HG02840 (cell line): ENCODE data around the gene ZMAT5.

Experiments
- ATAC-seq: cut with Tn5 transposase; IDR thresholded peaks from one replicate; pipeline ENCODE4 v1.9.1; 2021; ENCODE audit warnings: mild to moderate bottlenecking, moderate library complexity, moderate number of reproducible peaks; ENCODE audit not compliant: unreplicated experiment, low FRiP score

Gene ZMAT5

GRCh38 chr22:29693671-29694070 lies 73.1 kb downstream of the ZMAT5 start:
- no peak for ATAC-seq

GRCh38 chr22:29693161-29693560 lies 73.6 kb downstream of the ZMAT5 start:
- ATAC-seq: no peak

DNA sequence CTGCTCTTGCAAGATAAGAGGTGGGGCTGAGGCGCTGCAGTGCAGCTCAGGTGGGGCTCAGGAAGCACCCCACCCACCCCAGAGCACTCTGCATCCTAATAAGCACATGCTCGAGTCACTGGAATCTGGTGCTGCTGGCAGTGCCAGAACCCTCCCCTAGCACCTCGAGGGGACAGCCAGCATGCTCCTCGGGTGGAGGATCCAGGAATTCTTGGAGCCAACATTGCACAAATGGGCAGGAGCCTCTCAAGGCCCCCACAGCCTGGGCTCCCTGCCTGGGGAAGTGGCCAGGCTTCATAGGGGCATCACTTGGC lies 74.5 kb downstream of the ZMAT5 start:
- ATAC-seq: no peak

- ATAC-seq: no peak
These were observed 75.0 kb downstream of the ZMAT5 start for GRCh38 chr22:29691636-29692326.

GRCh38 chr22:29690476-29690875 lies 76.3 kb downstream of the ZMAT5 start:
- no peak for ATAC-seq

DNA sequence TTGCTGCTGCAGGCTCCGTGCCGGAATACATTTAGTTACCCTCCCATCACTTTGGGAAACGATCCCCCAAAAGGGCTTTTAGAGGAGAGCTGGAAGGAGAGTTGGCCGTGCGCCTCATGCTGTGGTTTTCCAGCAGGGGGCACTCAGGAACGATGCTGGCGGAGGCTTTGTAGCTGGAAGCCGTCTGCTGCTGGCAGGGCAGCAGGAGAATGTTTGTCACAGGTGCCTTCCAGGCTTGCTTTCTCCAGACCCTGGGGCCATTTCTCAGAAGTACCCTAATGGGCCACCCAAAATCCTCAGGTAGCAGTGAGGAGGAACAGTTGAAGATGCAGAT lies 77.0 kb downstream of the ZMAT5 start:
- ATAC-seq: no peak

- no peak for ATAC-seq
These were observed 77.5 kb downstream of the ZMAT5 start for GRCh38 chr22:29689206-29689879.

GRCh38 chr22:29684244-29684643 lies 82.6 kb downstream of the ZMAT5 start:
- no peak for ATAC-seq

GRCh38 chr22:29683536-29683935 lies 83.3 kb downstream of the ZMAT5 start:
- ATAC-seq: no peak
